Activated T-cell treated with anti-CD3 and anti-CD28 coated beads, Interleukin-2, amount 50 U/mL, for 1 hour (primary cell): Measurements from ENCODE around the gene SLC11A1.

Experiments
- DNase-seq: peaks from one replicate; pipeline ENCODE4 v3.0.0-alpha.2; 2020

The SLC11A1 gene

GRCh38 chr2:218381916-218382366, at the start of gene SLC11A1:
Gene SLC11A1, plus strand, starts transcription at chr2:218382273. Its CDS starts 96 bp downstream, at chr2:218382369.
- no peak for DNase-seq

- DNase-seq = no peak
Observed at GRCh38 chr2:218332288-218332687, 49.8 kb upstream of the SLC11A1 start.

GRCh38 chr2:218332920-218333645, 49.0 kb upstream of the SLC11A1 start:
- DNase-seq = no peak

- no peak for DNase-seq
Observed at GRCh38 chr2:218334531-218334930, 47.5 kb upstream of the SLC11A1 start.

- DNase-seq = no peak
Observed at GRCh38 chr2:218340656-218341055, 41.4 kb upstream of the SLC11A1 start.

- no peak for DNase-seq
Observed at GRCh38 chr2:218341381-218341780, 40.7 kb upstream of the SLC11A1 start.

- no peak for DNase-seq
Observed at GRCh38 chr2:218342837-218343236, 39.2 kb upstream of the SLC11A1 start.

- no peak for DNase-seq
Observed at GRCh38 chr2:218343591-218343990, 38.5 kb upstream of the SLC11A1 start.

GRCh38 chr2:218344090-218344754, 37.9 kb upstream of the SLC11A1 start:
- no peak for DNase-seq

GRCh38 chr2:218344755-218345417, 37.2 kb upstream of the SLC11A1 start:
- no peak for DNase-seq

- DNase-seq = no peak
Observed at GRCh38 chr2:218345491-218346236, 36.4 kb upstream of the SLC11A1 start.

GRCh38 chr2:218347172-218347571, 34.9 kb upstream of the SLC11A1 start:
- no peak for DNase-seq

- no peak for DNase-seq
Observed at GRCh38 chr2:218354045-218354444, 28.0 kb upstream of the SLC11A1 start.

GRCh38 chr2:218354850-218355443, 27.1 kb upstream of the SLC11A1 start:
- no peak for DNase-seq

- no peak for DNase-seq
Observed at GRCh38 chr2:218357236-218358177, 24.6 kb upstream of the SLC11A1 start.

- no peak for DNase-seq
Observed at GRCh38 chr2:218360453-218360852, 21.6 kb upstream of the SLC11A1 start.

- DNase-seq = no peak
Observed at GRCh38 chr2:218362606-218363005, 19.5 kb upstream of the SLC11A1 start.

GRCh38 chr2:218363736-218364135, 18.3 kb upstream of the SLC11A1 start:
- DNase-seq = no peak

GRCh38 chr2:218364196-218364595, 17.9 kb upstream of the SLC11A1 start:
- no peak for DNase-seq

- DNase-seq = no peak
Observed at GRCh38 chr2:218366621-218367414, 15.3 kb upstream of the SLC11A1 start.
